ENCODE results near the gene EIF6.

Gene EIF6

GRCh38 chr20:35300469-35301262, 16.1 kb upstream of the EIF6 start:
- CTCF ChIA-PET = interaction anchor here (0.6 to 13.7 kb wide), 10 partner anchors 17 to 217 kb away, joined by 3 to 236 read pairs (median 4); no protein-coding TSS in a partner anchor
- POLR2A ChIA-PET = interaction anchor here (1.0 kb wide), 1 partner anchor 16 kb away, joined by 4 read pairs; the partner anchor contains the start of gene EIF6
- H3K9me3 ChIP-seq (ENCODE audit: control insufficient read depth, insufficient read depth, low read depth, low read length) = no peaks in the 10 kb centered on the region

GRCh38 chr20:35299780-35300179, 15.2 kb upstream of the EIF6 start:
- ChIA-PET CTCF (interaction anchor here (0.6 to 13.7 kb wide), 7 partner anchors 18 to 155 kb away, joined by 3 to 236 read pairs (median 4); no protein-coding TSS in a partner anchor), POLR2A (no interaction called here)
- TF ChIP-seq ZNF837 (tag by site-specific recombination; IDR thresholded peaks at IDR 0.05) (no peak), OVOL3 (tag by site-specific recombination; IDR thresholded peaks at IDR 0.05) (no peak), ZNF488 (tag by site-specific recombination; IDR thresholded peaks at IDR 0.05) (no peak), ZNF324 (tag by site-specific recombination; IDR thresholded peaks at IDR 0.05) (no peak), OSR2 (tag by site-specific recombination; IDR thresholded peaks at IDR 0.05) (no peak), YY2 (tag by site-specific recombination; IDR thresholded peaks at IDR 0.05) (no peak), ZBTB48 (tag by site-specific recombination; IDR thresholded peaks at IDR 0.05) (no peak), KLF8 (tag by site-specific recombination; IDR thresholded peaks at IDR 0.05) (no peak), ZNF792 (tag by site-specific recombination; IDR thresholded peaks at IDR 0.05) (no peak), ZFP69B (tag by site-specific recombination; IDR thresholded peaks at IDR 0.05) (no peak), ZNF626 (tag by site-specific recombination; IDR thresholded peaks at IDR 0.05) (no peak), ZNF645 (tag by site-specific recombination; IDR thresholded peaks at IDR 0.05) (no peak), IKZF3 (tag by site-specific recombination; IDR thresholded peaks at IDR 0.05) (no peak), ZSCAN4 (tag by site-specific recombination; IDR thresholded peaks at IDR 0.05) (no peak), ZNF555 (tag by site-specific recombination; conservative IDR thresholded peaks at IDR 0.05) (no peak), PRDM1 (tag by site-specific recombination; IDR thresholded peaks at IDR 0.05) (no peak), PRDM10 (tag by site-specific recombination; IDR thresholded peaks at IDR 0.05) (no peak), ZFP3 (tag by site-specific recombination; IDR thresholded peaks at IDR 0.05; ENCODE audit: low read depth) (no peak), ZBTB21 (tag by site-specific recombination; IDR thresholded peaks at IDR 0.05) (no peak), ZNF473 (tag by site-specific recombination; IDR thresholded peaks at IDR 0.05) (no peak)
- Histone ChIP-seq H3K9me3 (ENCODE audit: control insufficient read depth, insufficient read depth, low read depth, low read length) (no peaks in the 10 kb centered on the region), H3K27ac (ENCODE audit: extremely low read depth, low read depth, low read length) (no peak overlapping the region), H3K4me1 (ENCODE audit: control insufficient read depth, insufficient read depth, low read length) (no peaks in the 10 kb centered on the region), H3K4me3 (ENCODE audit: low read depth, low read length) (no peak overlapping the region), H3K36me3 (ENCODE audit: control insufficient read depth in 2 of 2, insufficient read depth in 1 of 2, low read length in 2 of 2) (peaks cover 0 to 8% of the 10 kb centered on the region in 2 experiments; a peak in 1 of 3 replicates)

More at GRCh38 chr20:35300469-35301262, 16.1 kb upstream of the EIF6 start:
- TF ChIP-seq ZNF121 (tag by site-specific recombination; IDR thresholded peaks at IDR 0.05) (peak; percentile 94), ZNF677 (tag by site-specific recombination; IDR thresholded peaks at IDR 0.05) (no peak), ZNF175 (tag by site-specific recombination; IDR thresholded peaks at IDR 0.05) (no peak)
- no peak overlapping the region for H3K4me3 ChIP-seq (ENCODE audit: low read depth, low read length)
- H3K4me1 ChIP-seq (ENCODE audit: control insufficient read depth, insufficient read depth, low read length) = no peaks in the 10 kb centered on the region; the same call in 1 of the 2 replicates
- peaks cover 0 to 8% of the 10 kb centered on the region in 2 experiments; a peak in 1 of 3 replicates for H3K36me3 ChIP-seq (ENCODE audit: control insufficient read depth in 2 of 2, insufficient read depth in 1 of 2, low read length in 2 of 2)
- H3K27ac ChIP-seq (ENCODE audit: extremely low read depth, low read depth, low read length) = no peak overlapping the region

All from HEK293 (cell line).